BLaER1 (cell line): ENCODE results near the gene MYO3B.

ENCODE experiments used
- H3K27ac ChIP-seq: shearing (Covaris generic); formaldehyde crosslinking; 2 replicates; pipeline ENCODE4 v1.8.1; 2022
- H3K27me3 ChIP-seq: shearing (Covaris generic); formaldehyde crosslinking; 2 replicates; pipeline ENCODE4 v1.8.1; 2022
- H3K36me3 ChIP-seq: shearing (Covaris generic); formaldehyde crosslinking; 2 replicates; pipeline ENCODE4 v1.8.1; 2022
- H3K4me1 ChIP-seq: shearing (Covaris generic); formaldehyde crosslinking; 2 replicates; pipeline ENCODE4 v1.8.1; 2022
- H3K4me2 ChIP-seq: shearing (Covaris generic); formaldehyde crosslinking; 2 replicates; pipeline ENCODE4 v1.8.1; 2022
- H3K4me3 ChIP-seq: shearing (Covaris generic); formaldehyde crosslinking; 2 replicates; pipeline ENCODE4 v1.8.1; 2022
- H3K9ac ChIP-seq: shearing (Covaris generic); formaldehyde crosslinking; 2 replicates; pipeline ENCODE4 v1.8.1; 2022
- H3K9me3 ChIP-seq: shearing (Covaris generic); formaldehyde crosslinking; 2 replicates; pipeline ENCODE4 v1.8.1; 2022
- H4K20me1 ChIP-seq: shearing (Covaris generic); formaldehyde crosslinking; 2 replicates; pipeline ENCODE4 v1.8.1; 2022
- Cebpa-rat ChIP-seq: shearing (Covaris generic); IDR thresholded peaks from 2 replicates; pipeline ENCODE4 v1.8.1; 2022

Gene MYO3B

GRCh38 chr2:170553748-170554147 is 375.8 kb downstream of the MYO3B start:
- Histone ChIP-seq H3K36me3 (no peaks in the 10 kb centered on the region), H3K9me3 (peaks cover 19% of the 10 kb centered on the region), H3K27ac (no peak overlapping the region), H3K4me3 (no peak overlapping the region), H3K4me2 (no peak overlapping the region), H3K27me3 (no peaks in the 10 kb centered on the region), H4K20me1 (no peaks in the 10 kb centered on the region), H3K4me1 (no peaks in the 10 kb centered on the region), H3K9ac (no peak overlapping the region)
- TF ChIP-seq Cebpa-rat = no peak

DNA sequence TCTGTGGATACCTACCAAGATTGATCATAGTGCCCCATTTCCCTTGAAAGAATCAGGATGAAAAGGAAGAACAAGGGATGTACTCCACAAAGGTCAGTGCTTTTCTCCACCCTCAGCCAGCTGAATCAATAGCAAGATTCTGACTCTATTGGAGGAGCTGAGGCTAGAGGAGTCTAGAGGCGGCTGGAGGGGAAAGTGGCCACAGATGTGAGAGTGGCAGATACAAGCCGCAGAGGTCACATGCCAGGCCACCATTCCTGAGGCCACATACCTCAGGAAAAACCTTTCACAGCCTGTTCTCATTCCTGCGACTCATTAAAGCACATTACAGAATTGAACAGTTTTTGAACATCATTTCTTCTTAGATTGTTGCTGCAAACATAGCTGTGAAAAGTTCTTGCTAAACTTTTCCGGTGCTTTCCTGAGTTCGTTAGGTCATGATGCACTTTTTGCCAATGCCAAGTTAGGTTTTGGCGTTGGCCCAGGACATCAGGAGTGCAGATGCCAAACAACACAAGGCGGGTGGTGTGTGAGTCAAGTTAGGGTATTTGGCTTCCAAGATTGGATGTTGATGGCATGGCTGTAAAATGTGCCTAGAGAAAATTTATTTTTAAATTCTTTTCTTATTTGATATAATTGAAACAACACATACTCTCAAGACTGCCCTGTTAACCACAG is 376.5 kb downstream of the MYO3B start:
- Histone ChIP-seq H3K4me2 (no peak overlapping the region), H3K9me3 (peaks cover 19% of the 10 kb centered on the region), H3K4me1 (no peaks in the 10 kb centered on the region), H3K27ac (no peak overlapping the region), H3K4me3 (no peak overlapping the region), H4K20me1 (no peaks in the 10 kb centered on the region), H3K27me3 (no peaks in the 10 kb centered on the region), H3K36me3 (no peaks in the 10 kb centered on the region), H3K9ac (no peak overlapping the region)
- TF ChIP-seq Cebpa-rat = no peak

DNA sequence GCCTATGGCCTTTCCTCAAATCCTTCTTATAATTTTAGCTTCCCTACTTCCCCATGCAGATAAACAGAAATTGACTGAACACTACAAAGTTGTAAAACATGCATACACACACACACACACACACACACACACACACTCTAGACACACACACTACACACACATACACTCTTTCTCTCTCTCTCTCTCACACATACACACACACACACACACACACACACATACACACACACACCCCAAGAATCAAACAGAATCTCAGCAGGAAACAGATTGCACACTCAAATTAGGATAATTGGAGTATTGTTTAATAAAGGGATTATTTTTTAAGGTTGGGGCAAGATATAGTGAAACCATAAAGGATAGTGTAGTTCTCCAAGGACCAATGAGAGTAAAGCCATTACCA is 385.0 kb downstream of the MYO3B start:
- Histone ChIP-seq H3K27me3 (no peaks in the 10 kb centered on the region), H3K9me3 (no peaks in the 10 kb centered on the region)
- TF ChIP-seq Cebpa-rat = no peak

GRCh38 chr2:170563401-170563800 is 385.5 kb downstream of the MYO3B start:
- Histone ChIP-seq H4K20me1 (no peaks in the 10 kb centered on the region), H3K9ac (no peak overlapping the region), H3K4me3 (no peak overlapping the region), H3K4me1 (no peaks in the 10 kb centered on the region), H3K27ac (no peak overlapping the region), H3K27me3 (no peaks in the 10 kb centered on the region), H3K36me3 (no peaks in the 10 kb centered on the region), H3K4me2 (no peak overlapping the region), H3K9me3 (no peaks in the 10 kb centered on the region)
- TF ChIP-seq Cebpa-rat = no peak

More for the DNA sequence above, 385.0 kb downstream of the MYO3B start:
- Histone ChIP-seq H3K4me3 (no peak overlapping the region), H3K4me1 (no peaks in the 10 kb centered on the region), H3K36me3 (no peaks in the 10 kb centered on the region), H3K4me2 (no peak overlapping the region), H4K20me1 (no peaks in the 10 kb centered on the region), H3K9ac (no peak overlapping the region), H3K27ac (no peak overlapping the region)

DNA sequence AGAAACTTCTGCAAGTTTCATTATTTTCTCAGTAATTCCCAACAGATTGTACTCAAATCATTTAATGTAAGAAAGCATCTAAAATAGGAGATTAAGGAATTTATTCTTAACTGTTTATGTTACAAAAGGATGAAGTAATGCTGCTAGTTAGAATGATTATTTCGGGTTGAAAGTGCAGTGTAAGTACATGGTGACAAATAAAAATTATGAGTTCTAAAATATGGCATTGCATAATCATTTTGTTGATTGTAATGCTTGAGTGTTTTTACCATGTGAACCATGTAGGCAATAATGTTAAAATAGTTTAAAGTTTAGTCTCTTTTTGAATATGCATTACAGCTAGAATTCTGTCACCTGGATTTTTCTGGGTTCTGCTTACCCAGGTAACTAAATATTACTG is 388.2 kb downstream of the MYO3B start:
- Histone ChIP-seq H3K9me3 (no peaks in the 10 kb centered on the region), H4K20me1 (no peaks in the 10 kb centered on the region), H3K9ac (no peak overlapping the region), H3K4me3 (no peak overlapping the region), H3K27me3 (no peaks in the 10 kb centered on the region), H3K4me1 (no peaks in the 10 kb centered on the region), H3K27ac (no peak overlapping the region), H3K36me3 (no peaks in the 10 kb centered on the region), H3K4me2 (no peak overlapping the region)
- no peak; the same call in 1 of the 2 replicates for TF ChIP-seq Cebpa-rat

DNA sequence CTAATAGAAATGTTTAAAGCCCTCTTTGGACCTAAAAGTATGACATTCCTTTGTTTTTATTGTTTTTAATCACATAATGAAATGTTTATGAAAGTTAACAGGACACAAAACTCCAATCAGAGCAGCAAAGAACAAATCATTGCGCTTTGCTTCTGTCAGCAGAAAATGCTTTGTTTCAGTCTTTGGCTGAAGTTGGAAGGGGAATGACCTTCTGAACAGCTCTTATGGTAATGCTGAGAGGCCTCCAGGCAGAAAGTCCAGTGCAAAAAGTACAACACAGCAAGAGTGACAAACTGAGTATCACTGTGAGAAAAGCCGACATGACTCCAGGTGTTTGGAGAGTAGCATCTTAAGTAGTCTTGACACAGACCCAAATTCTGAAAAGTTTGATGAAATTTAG is 389.5 kb downstream of the MYO3B start:
- Histone ChIP-seq H3K9ac (no peak overlapping the region), H3K4me3 (no peak overlapping the region), H4K20me1 (no peaks in the 10 kb centered on the region), H3K4me2 (no peak overlapping the region), H3K4me1 (no peaks in the 10 kb centered on the region), H3K27me3 (no peaks in the 10 kb centered on the region), H3K36me3 (no peaks in the 10 kb centered on the region), H3K9me3 (no peaks in the 10 kb centered on the region), H3K27ac (no peak overlapping the region)
- TF ChIP-seq Cebpa-rat = no peak

DNA sequence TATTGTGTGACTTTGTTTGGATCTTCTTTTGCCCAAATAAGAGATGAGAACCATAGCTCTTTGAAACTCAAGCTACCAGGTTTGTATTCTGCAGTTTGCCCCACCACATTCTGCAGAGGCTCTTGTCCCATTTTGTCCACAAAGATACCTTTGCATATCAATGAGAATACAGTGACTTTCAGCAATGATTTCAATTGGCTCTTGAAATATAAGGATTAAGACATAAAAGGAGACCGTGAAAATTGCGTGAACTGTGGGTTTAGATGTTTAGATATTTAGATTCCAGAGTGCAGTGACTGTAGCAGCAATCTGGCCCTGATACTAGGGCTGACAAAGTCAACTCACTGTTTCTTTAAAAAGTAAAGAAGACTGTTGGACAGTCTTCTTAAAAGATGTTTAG is 390.6 kb downstream of the MYO3B start:
- TF ChIP-seq Cebpa-rat = no peak
- H4K20me1 ChIP-seq = no peaks in the 10 kb centered on the region

GRCh38 chr2:170571612-170572011 is 393.7 kb downstream of the MYO3B start:
- H4K20me1 ChIP-seq = no peaks in the 10 kb centered on the region
- no peak overlapping the region for H3K4me2 ChIP-seq
- TF ChIP-seq Cebpa-rat = no peak
- H3K9me3 ChIP-seq = no peaks in the 10 kb centered on the region
- no peaks in the 10 kb centered on the region for H3K36me3 ChIP-seq
- H3K4me3 ChIP-seq = no peak overlapping the region
- no peak overlapping the region for H3K27ac ChIP-seq
- no peaks in the 10 kb centered on the region for H3K27me3 ChIP-seq
- H3K9ac ChIP-seq = no peak overlapping the region
- H3K4me1 ChIP-seq = no peaks in the 10 kb centered on the region

More for the DNA sequence above, 390.6 kb downstream of the MYO3B start:
- Histone ChIP-seq H3K27me3 (no peaks in the 10 kb centered on the region), H3K27ac (no peak overlapping the region), H3K9ac (no peak overlapping the region), H3K4me1 (no peaks in the 10 kb centered on the region), H3K4me2 (no peak overlapping the region), H3K36me3 (no peaks in the 10 kb centered on the region), H3K9me3 (no peaks in the 10 kb centered on the region), H3K4me3 (no peak overlapping the region)

DNA sequence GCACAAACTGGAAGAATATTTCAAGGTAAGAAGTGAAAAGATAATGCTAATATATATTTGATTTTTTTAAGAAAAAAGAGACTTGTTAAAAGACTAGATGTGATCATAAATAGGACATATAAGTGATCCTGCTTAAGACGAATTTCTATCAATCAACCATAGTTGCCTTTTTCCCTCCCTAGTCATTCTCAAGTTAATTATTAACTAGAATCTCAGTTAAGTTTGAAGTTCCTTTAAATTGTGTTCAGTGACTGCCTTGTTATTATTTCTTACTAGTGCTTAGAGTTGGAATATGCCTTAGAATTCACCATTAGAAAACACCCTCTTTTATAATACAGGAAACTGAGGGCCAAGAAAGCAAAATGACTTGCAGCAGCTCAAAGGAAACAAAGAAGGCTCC is 395.7 kb downstream of the MYO3B start:
- H3K27ac ChIP-seq = no peak overlapping the region

GRCh38 chr2:170576296-170576695 is 398.3 kb downstream of the MYO3B start:
- Histone ChIP-seq H3K4me2 (no peak overlapping the region), H4K20me1 (no peaks in the 10 kb centered on the region), H3K27me3 (no peaks in the 10 kb centered on the region), H3K9me3 (no peaks in the 10 kb centered on the region), H3K4me1 (no peaks in the 10 kb centered on the region), H3K27ac (no peak overlapping the region), H3K4me3 (no peak overlapping the region), H3K9ac (no peak overlapping the region), H3K36me3 (no peaks in the 10 kb centered on the region)
- no peak for TF ChIP-seq Cebpa-rat

More for the DNA sequence above, 395.7 kb downstream of the MYO3B start:
- Histone ChIP-seq H3K36me3 (no peaks in the 10 kb centered on the region), H3K4me1 (no peaks in the 10 kb centered on the region), H3K9ac (no peak overlapping the region), H4K20me1 (no peaks in the 10 kb centered on the region), H3K9me3 (no peaks in the 10 kb centered on the region), H3K27me3 (no peaks in the 10 kb centered on the region), H3K4me2 (no peak overlapping the region), H3K4me3 (no peak overlapping the region)
- TF ChIP-seq Cebpa-rat = no peak

DNA sequence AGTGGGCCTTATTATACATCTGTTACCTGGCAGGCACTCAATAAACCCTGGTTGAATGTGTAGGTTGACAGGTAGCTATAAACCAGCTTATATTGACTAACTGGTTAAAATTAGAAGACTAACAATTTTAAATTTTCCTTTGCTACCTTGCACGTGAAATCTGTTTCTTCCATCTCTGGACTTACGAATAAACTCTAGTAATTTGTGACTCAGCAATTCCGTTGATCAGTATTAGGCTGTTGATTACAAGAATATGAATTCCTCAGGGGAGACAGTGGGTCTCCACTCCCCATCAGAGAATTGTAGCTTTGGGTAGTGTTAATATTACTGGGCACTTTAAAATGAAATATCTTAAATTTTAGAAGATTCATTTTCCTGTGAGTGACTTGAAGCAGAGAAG is 399.4 kb downstream of the MYO3B start:
- H3K27me3 ChIP-seq = no peaks in the 10 kb centered on the region
- no peaks in the 10 kb centered on the region for H3K4me1 ChIP-seq
- H3K4me3 ChIP-seq = no peak overlapping the region

More for the DNA sequence above, 399.4 kb downstream of the MYO3B start:
- Histone ChIP-seq H4K20me1 (no peaks in the 10 kb centered on the region), H3K36me3 (no peaks in the 10 kb centered on the region), H3K9me3 (no peaks in the 10 kb centered on the region), H3K27ac (no peak overlapping the region), H3K4me2 (no peak overlapping the region), H3K9ac (no peak overlapping the region)
- TF ChIP-seq Cebpa-rat = no peak
